ENCODE results near the gene RFPL1.

RFPL1 gene

DNA sequence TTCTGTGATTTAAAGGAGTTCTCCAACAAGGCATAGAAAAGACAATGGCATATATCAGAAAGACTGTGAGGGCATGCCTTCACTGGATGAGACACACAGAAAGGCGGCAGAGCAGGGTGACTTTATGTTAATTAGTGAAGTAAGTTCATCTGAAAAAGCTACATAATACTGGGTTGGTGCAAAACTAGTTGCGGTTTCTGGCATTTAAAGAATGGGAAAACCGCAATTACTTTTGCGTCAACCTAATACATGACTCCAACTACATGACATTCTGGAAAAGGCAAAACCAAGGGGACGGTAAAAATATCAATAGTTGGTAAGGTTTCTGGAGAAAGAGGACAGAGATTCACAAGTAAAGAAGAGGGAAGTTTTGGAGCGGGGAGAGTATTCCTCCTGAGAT, 5.1 kb downstream of the RFPL1 start:
- DNase-seq (ENCODE audit: low spot score): no peak

DNA sequence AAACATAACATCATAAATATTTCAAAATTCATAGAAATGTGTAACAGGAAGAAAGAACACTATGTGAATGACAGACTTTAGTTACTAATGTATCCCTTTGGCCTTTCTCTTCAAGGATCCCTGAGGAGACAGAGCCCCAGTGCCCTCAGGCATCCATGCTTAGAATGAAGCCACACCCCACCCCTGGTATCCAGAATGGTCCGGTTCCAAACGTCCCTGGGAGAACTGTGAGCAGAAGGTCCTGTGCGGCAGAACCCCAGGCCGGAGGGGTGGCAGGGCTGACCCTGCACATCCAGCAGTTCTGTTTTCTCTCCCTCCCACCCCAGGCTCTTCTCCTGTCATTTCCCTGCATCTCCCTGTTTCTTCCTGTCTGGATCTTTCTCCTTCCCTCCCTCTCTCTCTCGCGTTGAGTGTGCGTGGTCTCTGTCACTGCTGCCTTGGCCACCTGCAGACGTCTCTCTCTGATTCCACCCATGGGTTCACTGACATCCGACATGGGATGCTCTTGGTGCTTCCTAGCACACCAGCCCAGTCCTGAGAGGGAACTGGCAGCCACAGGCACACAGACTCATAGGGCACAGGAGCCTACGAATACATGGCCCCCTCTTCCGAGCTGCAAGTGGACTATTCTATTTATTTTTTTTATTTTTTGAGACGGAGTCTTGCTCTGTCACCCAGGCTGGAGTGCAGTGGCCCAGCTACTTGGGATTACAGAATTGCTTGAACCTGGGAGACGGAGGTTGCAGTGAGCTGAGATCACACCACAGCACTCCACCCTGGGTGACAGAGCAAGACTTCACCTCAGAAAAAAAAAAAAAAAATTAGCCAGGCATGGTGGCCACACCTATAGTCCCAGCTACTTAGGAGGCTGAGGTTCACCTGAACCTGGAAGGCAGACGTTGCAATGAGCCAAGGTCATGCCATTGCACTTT, 5.7 kb downstream of the RFPL1 start:
- no peak for DNase-seq (ENCODE audit: low spot score)

DNA sequence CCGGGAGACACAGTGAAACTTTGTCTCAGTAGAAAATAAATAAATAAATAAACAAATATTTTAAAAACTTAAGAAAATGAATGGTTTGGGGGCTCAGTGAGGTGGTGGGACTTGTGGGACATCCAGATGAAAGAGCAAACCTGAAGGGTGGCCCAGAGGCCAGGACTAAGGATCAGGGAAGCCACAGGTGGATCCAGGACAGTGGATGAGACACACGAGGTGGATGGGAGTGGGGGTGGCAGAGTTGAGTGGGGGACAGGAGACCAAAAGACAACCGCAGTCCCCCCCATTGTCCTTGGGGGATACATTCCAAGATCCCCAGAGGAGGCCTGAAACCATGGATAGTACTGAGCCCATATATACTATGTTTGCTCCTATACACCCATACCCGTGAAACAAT, 7.1 kb downstream of the RFPL1 start:
- DNase-seq (ENCODE audit: low spot score): no peak

DNA sequence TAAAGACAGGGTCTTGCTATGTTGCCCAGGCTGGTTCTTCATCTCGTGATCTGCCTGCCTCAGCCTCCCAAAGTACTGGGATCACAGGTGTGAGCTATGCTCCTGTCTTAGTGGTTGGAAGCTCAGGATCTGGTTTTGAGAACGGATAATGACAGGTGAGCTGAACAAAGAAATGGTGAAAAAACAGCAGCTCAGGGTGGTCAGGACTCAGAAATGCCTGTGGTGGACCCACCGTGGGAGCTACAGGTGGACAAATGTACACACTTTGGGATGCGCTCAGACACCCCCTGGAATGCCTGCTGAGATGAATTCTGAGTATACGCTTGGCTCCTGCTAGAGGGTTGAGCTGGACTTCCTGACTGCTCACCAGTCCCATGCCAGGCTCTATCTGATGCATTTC, 9.5 kb downstream of the RFPL1 start:
- no peak for DNase-seq (ENCODE audit: low spot score)

DNA sequence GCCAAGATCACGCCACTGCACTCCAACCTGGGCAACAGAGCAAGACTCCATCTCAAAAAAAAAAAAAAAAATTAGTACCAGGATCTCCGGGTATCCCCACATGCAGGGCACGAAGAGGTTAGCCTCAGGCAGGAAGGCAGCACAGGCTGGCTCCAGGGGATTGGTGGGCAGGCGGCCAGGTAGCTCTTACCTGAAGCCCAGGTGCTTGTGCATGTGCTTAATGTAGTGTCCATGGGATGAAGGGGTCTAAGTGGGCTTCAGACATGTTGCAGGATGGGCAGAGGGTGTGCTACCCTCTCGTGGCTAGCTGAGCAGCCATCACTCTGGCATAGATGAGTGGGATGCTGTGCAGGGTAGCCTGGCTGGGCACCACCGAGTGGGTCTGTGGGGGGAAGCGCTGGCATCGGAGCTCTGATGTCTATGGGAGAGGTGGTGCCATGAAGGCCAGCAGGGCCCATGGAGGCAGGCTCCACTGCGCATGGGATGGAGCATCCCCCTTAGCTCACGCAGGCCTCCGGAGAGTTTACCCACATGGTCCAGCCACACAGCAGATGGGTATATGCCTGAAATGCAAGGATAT, 11.0 kb downstream of the RFPL1 start:
- DNase-seq (ENCODE audit: low spot score): no peak

DNA sequence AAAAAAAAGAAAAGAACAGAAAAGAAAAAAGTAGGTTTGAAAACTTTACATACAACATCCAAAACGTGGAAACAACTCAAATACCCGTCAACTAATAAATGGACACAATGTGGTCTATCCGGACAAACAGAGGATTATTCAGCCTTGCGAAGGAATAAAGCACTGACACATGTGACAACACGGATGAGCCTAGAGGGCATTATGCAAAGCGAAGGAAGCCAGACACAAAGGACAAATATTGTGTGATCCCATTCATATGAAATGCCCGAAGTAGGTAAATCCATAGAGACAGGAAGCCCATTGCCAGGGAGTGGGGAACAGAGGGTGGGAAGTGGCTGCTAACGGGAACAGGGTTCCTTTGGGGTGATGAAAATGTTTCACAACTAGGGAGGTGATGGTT, 11.8 kb downstream of the RFPL1 start:
- no peak for DNase-seq (ENCODE audit: low spot score)

DNA sequence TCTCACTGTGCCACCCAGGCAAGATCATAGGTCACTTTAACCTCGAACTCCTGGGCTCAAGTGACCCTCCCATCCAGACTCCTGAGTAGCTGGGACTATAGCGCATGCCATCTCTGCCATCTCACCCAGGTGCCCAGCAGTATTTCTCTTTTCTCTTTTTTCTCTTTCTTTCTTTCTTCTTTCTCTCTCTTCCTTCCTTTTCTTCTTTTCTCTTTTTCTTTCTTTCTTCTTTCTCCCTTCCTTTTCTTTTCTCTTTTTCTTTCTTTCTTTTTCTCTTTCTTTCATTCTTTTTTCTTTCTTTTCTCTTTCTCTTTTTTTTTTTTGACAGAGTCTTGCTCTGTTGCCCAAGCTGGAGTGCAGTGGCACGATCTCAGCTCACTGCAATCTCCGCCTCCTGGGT, 13.5 kb downstream of the RFPL1 start:
- DNase-seq (ENCODE audit: low spot score): no peak

DNA sequence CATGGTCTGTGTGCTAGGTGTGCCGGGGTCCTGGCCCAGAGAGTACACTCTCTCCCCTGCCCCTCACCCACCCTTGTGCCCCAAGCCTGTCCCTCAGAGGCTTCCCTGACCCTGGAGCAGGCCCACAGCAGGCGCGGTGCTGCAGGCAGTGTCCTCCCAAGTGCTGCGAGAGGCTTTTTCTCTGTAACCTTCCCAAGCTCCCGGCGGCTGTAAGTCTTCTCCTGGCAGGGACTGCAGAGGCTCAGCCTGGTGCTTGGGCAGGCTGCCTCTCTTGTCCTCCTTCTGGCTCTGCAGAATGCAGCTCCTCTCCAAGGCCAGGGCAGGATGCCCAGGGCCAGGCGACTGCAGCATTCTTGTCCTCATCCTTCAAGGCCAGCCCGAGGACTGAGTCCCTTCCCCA, 15.9 kb downstream of the RFPL1 start:
- DNase-seq (ENCODE audit: low spot score): no peak

DNA sequence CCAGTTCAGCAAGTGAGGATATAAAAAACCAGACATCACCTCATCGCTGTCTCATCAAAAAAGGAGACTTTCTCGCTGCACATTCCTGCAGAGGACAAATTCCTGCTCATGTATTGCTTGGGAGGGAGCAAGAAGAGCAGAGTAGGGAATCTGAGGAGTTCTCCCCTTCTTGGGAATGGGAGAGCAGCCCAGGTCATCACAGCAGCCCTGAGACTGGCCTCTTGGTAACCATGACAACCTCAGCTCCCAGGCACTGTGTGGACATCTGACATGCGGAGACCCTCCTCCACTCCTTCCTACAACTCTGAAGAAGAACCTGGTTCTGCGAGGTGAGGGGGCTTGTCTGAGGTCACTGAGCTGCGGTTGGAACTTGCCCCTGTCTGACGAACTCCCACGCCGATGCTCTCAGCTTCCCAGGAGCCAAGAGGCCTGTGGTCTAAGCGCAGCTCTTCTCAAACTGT, 17.9 kb downstream of the RFPL1 start:
- DNase-seq (ENCODE audit: low spot score): no peak

DNA sequence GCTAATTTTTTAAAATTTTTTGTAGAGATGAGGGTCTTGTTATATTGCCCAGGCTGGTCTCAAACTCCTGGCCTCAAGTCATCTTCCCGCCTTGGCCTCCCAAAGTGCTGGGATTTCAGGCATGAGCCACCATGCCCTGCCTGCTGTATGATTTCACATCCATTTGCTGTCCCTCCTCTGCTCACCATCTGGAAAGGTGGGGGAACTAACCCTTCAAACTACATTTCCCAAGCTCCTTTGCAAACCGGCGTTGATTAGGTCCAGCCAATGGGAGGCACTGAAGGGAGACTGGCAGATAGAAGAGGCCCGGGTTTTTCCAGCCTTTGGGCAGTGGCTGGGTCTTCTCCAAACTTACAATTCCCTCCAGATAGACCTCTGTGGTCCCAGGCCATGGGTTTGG, 19.3 kb downstream of the RFPL1 start:
- DNase-seq (ENCODE audit: low spot score): peak; percentile 30

DNA sequence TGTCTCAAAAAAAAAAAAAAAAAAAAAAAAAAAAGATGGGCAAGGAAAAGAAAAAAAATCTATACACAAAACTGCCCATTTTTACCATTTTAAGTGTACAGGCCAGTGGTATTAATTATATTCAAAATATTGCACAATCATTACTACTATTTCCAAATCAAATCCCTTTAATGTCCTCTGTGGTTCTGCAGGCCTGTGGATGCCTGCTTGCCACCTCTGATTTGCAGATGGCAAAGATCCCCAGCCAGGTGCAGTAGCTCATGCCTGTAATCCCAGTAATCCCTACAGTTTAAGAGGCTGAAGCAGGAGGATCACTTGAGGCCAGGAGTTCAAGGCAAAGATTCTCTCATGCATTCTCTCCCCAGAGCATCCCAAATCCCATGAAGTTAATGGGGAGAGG, 20.2 kb downstream of the RFPL1 start:
- no peak for DNase-seq (ENCODE audit: low spot score)

DNA sequence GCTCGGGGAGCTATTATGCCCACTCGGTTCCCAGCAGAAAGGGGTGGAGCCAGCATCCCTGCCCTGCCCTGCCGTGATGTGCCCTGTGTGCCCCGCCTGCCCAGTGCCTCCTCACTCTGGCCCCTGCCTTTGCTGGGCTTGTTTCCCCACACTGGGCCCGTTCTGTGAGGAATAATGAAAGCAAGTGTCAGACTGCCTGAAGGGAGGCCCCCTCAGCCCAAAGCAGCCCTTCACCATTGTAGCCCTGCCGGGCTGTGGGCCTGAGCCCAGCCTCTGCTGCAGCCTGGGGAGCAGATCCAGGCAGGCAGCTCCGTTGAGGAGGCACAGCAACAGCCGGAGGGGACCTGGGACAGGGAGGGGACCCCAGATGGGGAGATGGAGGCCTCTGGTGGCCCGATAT, 21.4 kb downstream of the RFPL1 start:
- no peak for DNase-seq (ENCODE audit: low spot score)

DNA sequence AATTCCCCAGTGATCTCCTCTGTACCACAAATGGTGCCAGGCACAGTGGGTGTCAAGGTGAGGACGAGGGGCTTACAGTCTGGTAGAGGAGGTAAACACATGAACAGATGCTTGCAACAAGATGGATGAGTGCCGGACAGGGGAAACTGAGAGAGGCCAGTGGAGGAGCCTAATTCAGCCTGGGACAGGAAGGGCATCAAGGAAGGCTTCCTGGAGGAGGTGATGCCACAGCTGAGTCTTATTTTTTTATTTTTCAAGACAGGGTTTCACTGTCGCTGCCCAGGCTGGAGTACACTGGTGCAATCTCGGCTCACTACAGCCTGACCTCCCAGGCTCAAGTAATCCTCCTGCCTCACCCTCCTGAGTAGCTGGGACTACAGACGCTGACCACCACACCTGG, 22.9 kb downstream of the RFPL1 start:
- no peak for DNase-seq (ENCODE audit: low spot score)

DNA sequence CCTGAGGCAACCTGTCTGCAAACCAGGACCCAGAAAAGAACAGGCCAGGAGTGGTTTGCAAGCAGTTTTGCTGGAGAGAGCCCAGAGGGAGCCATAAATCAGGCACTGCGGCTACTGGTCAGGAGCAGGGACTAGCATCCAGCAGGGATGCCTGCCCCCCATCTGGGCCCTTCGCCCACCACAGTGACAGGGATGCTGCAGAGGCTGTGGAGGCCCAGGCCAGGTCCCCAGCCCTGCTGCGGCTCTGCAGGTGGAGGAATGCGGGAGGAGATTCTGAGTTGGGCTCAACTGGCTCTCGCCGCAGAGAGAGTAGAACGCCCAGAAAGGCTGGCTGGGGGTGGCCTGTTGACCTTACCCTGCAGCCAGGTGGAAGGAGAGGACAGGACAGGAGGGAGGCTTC, 25.2 kb downstream of the RFPL1 start:
- no peak for DNase-seq (ENCODE audit: low spot score)

DNA sequence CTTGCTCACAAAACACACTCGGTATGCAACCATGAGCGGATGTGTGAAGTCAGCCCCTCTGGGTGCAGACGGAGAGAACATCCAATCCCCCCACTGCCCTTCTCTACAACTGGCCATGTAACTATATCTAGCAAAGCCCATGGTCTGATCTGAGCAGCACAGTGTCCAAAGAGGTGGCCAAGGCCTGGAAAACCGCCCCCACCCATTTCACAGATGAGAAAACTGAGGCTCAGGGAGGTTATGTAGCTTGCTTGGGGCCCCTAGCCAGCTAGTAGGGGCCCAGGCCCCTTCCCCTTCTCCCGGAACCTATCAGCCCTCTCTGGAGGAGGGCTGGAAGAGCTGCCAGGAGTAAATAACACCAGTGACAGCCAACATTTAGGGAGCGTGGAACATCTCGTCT, 26.2 kb downstream of the RFPL1 start:
- DNase-seq (ENCODE audit: low spot score): no peak

DNA sequence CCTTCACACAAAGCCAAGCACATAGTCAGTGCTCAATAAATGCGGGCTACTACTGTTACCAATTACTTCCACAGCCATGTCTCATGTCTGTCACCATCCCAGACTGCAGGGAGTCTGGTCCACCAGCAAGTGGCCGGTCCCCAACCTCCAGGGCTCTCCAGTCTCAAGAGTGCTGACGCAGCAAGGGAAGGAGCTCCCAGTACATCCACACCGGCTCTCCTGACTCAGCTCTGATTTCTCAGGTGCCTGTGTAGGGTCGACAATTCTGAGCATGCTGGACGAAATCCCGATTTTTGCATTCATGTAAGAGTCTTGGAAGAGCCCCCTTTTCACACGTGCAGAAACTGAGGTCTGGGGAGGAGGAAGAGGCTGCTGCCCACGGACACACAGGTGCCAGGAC, 31.4 kb downstream of the RFPL1 start:
- DNase-seq (ENCODE audit: low spot score): no peak

DNA sequence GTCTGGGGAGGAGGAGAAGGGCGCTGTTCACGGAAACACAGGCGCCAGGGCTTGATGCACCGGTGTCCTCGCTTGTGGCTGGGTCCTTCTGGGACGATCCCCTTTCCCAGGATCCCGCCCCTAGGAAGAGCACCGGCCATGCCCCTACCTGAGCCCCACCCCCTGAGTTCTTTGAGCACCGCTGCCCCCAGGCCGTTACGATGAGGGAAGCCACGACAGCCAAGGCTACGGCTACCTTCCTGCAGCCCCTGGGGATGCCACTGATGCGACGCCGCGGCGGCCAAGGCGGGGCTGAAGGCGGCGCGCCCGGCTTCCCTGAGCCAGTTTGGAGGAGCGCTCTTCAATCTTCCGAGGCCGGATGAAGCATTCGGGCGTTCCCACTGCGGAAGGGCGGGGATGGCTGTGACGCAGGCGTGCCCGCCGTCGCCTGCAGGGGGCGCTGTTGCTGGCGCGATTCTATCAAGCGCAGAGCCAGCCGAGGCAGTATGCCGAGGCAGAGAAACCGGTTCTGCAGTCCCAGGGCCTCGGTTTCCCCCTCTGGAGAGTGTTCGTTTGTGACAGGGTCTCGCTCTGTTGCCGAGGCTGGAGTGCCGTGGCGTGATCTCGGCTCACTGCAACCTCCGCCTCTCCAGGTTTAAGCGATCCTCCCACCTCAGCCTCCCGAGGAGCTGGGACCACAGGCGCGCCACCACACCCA, 31.9 kb downstream of the RFPL1 start:
- DNase-seq (ENCODE audit: low spot score): peak; percentile 50

DNA sequence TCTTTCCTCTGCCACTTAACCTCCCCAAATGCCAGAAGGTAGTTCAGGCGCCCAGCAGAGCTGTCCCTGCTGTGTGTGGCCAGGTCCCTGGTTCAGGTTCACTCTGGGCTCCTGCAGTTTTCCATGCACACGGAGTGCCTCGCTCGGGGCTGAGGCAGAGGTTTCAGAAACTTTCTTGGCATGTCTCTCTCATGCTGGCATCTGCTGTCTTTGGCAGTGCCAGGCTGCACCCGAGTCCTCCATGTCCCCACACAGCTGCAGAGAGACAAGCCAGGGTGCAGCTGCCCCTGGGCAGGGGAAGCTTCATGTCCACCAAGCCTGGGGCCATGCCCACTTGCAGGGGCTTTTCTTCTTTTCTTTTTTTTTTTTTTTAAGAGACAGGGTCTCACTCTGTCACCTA, 34.6 kb downstream of the RFPL1 start:
- DNase-seq (ENCODE audit: low spot score): no peak

DNA sequence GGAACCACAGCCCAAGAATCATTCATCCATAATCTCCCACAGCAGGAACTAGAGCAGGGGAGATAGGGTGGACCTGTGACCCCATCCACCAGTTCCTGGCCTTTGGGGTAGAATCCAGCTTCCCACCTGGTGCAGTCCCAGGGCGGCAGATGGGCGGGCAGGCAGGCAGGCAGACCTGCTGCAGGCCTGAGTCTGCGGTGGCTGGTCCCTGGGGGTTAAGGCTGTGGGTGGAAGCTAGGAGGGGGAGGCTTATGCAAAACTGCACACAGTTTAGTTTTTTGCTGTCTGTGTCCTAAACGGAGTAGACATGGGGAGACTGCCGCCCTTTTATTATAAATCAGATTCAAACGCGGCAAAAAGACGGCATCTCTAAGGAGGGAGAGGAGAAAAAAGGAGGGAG, 37.2 kb downstream of the RFPL1 start:
- no peak for DNase-seq (ENCODE audit: low spot score)

DNA sequence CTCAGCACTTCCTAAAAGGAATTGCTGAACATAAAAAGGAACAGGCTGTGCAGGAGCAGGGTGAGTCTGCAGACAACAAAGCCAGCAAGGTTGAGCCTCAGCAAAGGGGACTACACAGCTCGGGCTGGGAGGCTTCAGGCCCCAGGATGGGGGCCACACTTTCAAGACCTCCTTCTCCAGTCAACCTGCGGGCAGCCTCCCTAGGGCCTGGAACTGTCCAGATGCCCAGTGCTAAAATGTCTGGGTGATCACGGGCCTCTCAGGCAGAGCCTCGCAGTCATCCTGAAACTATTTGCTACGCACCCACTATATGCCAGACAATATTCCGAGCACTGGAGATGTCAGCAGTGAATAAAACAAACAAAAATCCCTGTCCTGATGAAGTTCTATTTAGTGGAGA, 37.7 kb downstream of the RFPL1 start:
- DNase-seq (ENCODE audit: low spot score): no peak

DNA sequence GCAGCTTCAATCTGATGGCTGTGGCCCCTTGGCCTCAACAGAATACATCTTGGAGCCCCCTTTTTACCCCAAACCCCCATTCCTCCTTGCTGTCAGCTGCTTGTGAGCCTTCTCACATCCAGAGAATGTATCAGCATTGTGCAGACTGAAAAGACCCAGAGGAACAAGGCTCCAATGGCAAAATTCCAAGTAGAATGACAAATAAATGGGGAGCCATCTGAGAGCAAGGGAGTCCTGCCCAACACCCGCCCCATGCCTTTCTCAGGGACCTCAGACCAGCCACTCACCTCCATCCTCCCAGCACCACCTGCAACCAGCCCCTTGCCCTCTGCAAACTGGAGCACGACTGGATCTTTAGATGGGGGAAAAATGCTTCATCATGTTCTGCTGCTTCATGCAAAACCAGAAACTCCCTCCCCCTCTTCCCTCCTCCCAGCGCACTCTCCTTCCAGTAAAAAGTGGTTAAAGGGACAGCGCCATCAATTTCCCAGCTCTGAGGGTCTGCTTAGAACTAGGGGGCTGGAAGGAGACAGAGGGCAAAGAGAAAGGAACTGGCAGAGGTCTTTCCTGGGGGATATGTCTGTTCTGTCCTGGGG, 39.4 kb downstream of the RFPL1 start:
- no peak for DNase-seq (ENCODE audit: low spot score)

DNA sequence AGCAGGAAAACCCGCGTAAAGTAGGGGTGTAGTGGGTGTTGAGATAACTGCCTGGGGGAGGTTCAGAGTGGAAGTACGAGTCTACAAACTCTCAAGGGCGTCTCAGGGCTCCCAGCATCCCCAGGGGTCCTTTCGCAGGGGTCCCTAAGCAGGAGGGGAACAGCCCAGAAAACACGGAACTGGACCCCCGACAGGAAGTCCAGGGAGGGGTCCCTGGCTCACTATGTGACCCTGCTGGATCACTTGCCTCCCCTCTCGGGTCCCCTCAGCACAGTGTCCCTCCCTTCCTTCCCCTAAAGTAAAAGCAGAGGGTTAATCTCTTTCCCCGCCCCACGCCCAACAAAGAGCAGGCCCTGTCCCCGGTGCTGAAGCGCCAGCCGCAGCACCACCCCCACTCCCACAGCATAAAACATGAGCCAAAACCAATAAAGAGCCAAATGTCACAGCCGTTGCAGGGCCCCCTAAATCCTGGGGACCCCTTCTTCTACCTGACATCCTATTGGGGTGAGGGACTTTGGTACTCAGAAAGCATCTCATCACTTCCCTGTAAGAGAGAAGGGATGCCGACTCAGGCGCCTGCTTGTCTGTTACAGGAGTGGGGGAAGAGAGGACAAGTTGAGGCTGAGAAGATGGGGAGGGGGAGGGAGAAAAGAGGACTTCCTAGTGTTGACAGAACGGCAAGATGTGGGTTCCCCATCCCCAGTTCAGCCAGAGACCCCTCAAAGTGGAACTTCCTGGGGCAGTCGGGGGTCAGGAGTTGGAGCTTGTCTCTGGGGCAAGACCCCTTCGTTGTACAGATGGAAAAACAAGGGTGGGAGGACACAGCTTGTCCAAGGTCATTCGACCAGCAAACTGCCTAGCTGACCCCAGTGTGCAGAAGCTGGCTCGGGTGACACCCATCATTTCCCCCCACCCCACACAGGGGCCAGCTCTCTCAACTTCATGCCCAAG, 40.2 kb downstream of the RFPL1 start:
- DNase-seq (ENCODE audit: low spot score): no peak
